ENCODE data around the gene MYBPC3.
"Not testable (repeated sequence)": the region's sequence is repeated elsewhere in the genome, so short reads cannot be mapped to it uniquely, and the experiment has no call there.

The MYBPC3 gene

GRCh38 chr11:47337229-47337924, 15.1 kb downstream of the MYBPC3 start:
- Histone ChIP-seq H3K4me2 (ENCODE audit: insufficient read depth, low read length) (no peak overlapping the region), H3K27me3 (ENCODE audit: insufficient read depth, low read length, poor library complexity) (no peaks in the 10 kb centered on the region), H3K9ac (ENCODE audit: low read depth, low read length) (no peak overlapping the region), H3K27ac (ENCODE audit: low read length) (no peak overlapping the region), H4K20me1 (ENCODE audit: insufficient read depth, low read length) (no peaks in the 10 kb centered on the region), H3K36me3 (ENCODE audit: insufficient read depth, low read length) (no peaks in the 10 kb centered on the region), H3K9me3 (ENCODE audit: insufficient read depth, low read length, severe bottlenecking) (no peaks in the 10 kb centered on the region), H3K79me2 (ENCODE audit: insufficient read depth, low read length) (no peaks in the 10 kb centered on the region), H3K4me3 (ENCODE audit: low read depth in 1 of 2, low read length in 2 of 2) (no peak overlapping the region), H3K4me1 (ENCODE audit: insufficient read depth, low read length) (no peaks in the 10 kb centered on the region), H2AFZ (ENCODE audit: low read depth, low read length) (no peak overlapping the region)
- no peak for ATAC-seq (ENCODE audit: insufficient read depth, low read depth)
- no peak for DNase-seq
- TF ChIP-seq EZH2 (IDR thresholded peaks at IDR 0.05; ENCODE audit: borderline replicate concordance, low read depth, low read length, severe bottlenecking) = no peak
- no peak for TF ChIP-seq CTCF (IDR thresholded peaks at IDR 0.05; ENCODE audit: borderline replicate concordance, extremely low read depth, low read length, poor library complexity, severe bottlenecking)

- Histone ChIP-seq H3K4me1 (ENCODE audit: insufficient read depth, low read length) (no peaks in the 10 kb centered on the region), H3K9ac (ENCODE audit: low read depth, low read length) (no peak overlapping the region)
- ATAC-seq (ENCODE audit: insufficient read depth, low read depth) = no peak
Observed at GRCh38 chr11:47336595-47336994, 15.9 kb downstream of the MYBPC3 start.

GRCh38 chr11:47335733-47336132, 16.8 kb downstream of the MYBPC3 start:
- Histone ChIP-seq H2AFZ (ENCODE audit: low read depth, low read length) (no peak overlapping the region), H3K36me3 (ENCODE audit: insufficient read depth, low read length) (no peaks in the 10 kb centered on the region), H3K4me1 (ENCODE audit: insufficient read depth, low read length) (no peaks in the 10 kb centered on the region), H3K27ac (ENCODE audit: low read length) (no peak overlapping the region), H3K4me3 (ENCODE audit: low read depth in 1 of 2, low read length in 2 of 2) (no peak overlapping the region), H3K9ac (ENCODE audit: low read depth, low read length) (no peak overlapping the region), H3K79me2 (ENCODE audit: insufficient read depth, low read length) (no peaks in the 10 kb centered on the region), H3K9me3 (ENCODE audit: insufficient read depth, low read length, severe bottlenecking) (no peaks in the 10 kb centered on the region), H4K20me1 (ENCODE audit: insufficient read depth, low read length) (no peaks in the 10 kb centered on the region), H3K4me2 (ENCODE audit: insufficient read depth, low read length) (no peak overlapping the region), H3K27me3 (ENCODE audit: insufficient read depth, low read length, poor library complexity) (no peaks in the 10 kb centered on the region)
- TF ChIP-seq CTCF (IDR thresholded peaks at IDR 0.05; ENCODE audit: borderline replicate concordance, extremely low read depth, low read length, poor library complexity, severe bottlenecking) = no peak
- no peak for TF ChIP-seq EZH2 (IDR thresholded peaks at IDR 0.05; ENCODE audit: borderline replicate concordance, low read depth, low read length, severe bottlenecking)
- ATAC-seq (ENCODE audit: insufficient read depth, low read depth) (no peak), DNase-seq (no peak)

More at GRCh38 chr11:47336595-47336994, 15.9 kb downstream of the MYBPC3 start:
- Histone ChIP-seq H3K27me3 (ENCODE audit: insufficient read depth, low read length, poor library complexity) (no peaks in the 10 kb centered on the region), H3K9me3 (ENCODE audit: insufficient read depth, low read length, severe bottlenecking) (no peaks in the 10 kb centered on the region), H3K79me2 (ENCODE audit: insufficient read depth, low read length) (no peaks in the 10 kb centered on the region), H3K36me3 (ENCODE audit: insufficient read depth, low read length) (no peaks in the 10 kb centered on the region), H4K20me1 (ENCODE audit: insufficient read depth, low read length) (no peaks in the 10 kb centered on the region), H2AFZ (ENCODE audit: low read depth, low read length) (no peak overlapping the region), H3K4me2 (ENCODE audit: insufficient read depth, low read length) (no peak overlapping the region), H3K4me3 (ENCODE audit: low read depth in 1 of 2, low read length in 2 of 2) (no peak overlapping the region), H3K27ac (ENCODE audit: low read length) (no peak overlapping the region)
- DNase-seq = no peak
- TF ChIP-seq EZH2 (IDR thresholded peaks at IDR 0.05; ENCODE audit: borderline replicate concordance, low read depth, low read length, severe bottlenecking) = no peak
- no peak for TF ChIP-seq CTCF (IDR thresholded peaks at IDR 0.05; ENCODE audit: borderline replicate concordance, extremely low read depth, low read length, poor library complexity, severe bottlenecking)

GRCh38 chr11:47334699-47335411, 17.6 kb downstream of the MYBPC3 start:
- H3K4me1 ChIP-seq (ENCODE audit: insufficient read depth, low read length); H2AFZ ChIP-seq (ENCODE audit: low read depth, low read length); H3K27ac ChIP-seq (ENCODE audit: low read length); H3K4me2 ChIP-seq (ENCODE audit: insufficient read depth, low read length); ATAC-seq (ENCODE audit: insufficient read depth, low read depth); H3K9ac ChIP-seq (ENCODE audit: low read depth, low read length); H4K20me1 ChIP-seq (ENCODE audit: insufficient read depth, low read length); H3K36me3 ChIP-seq (ENCODE audit: insufficient read depth, low read length); H3K4me3 ChIP-seq (ENCODE audit: low read depth in 1 of 2, low read length in 2 of 2); H3K27me3 ChIP-seq (ENCODE audit: insufficient read depth, low read length, poor library complexity); H3K79me2 ChIP-seq (ENCODE audit: insufficient read depth, low read length); H3K9me3 ChIP-seq (ENCODE audit: insufficient read depth, low read length, severe bottlenecking); DNase-seq: not testable (repeated sequence)

Data from DND-41 (cell line).